ENCODE data around the gene EMC6. TPM values are rescaled to one million over a fixed set of nuclear protein-coding genes. Genes with fewer than 3 reads are reported as not detected.
A peak's percentile ranks its signal among the peaks of the same experiment; 100 is the strongest.

The EMC6 gene
- polyA plus RNA-seq, 1 donor: 20.3 TPM

DNA sequence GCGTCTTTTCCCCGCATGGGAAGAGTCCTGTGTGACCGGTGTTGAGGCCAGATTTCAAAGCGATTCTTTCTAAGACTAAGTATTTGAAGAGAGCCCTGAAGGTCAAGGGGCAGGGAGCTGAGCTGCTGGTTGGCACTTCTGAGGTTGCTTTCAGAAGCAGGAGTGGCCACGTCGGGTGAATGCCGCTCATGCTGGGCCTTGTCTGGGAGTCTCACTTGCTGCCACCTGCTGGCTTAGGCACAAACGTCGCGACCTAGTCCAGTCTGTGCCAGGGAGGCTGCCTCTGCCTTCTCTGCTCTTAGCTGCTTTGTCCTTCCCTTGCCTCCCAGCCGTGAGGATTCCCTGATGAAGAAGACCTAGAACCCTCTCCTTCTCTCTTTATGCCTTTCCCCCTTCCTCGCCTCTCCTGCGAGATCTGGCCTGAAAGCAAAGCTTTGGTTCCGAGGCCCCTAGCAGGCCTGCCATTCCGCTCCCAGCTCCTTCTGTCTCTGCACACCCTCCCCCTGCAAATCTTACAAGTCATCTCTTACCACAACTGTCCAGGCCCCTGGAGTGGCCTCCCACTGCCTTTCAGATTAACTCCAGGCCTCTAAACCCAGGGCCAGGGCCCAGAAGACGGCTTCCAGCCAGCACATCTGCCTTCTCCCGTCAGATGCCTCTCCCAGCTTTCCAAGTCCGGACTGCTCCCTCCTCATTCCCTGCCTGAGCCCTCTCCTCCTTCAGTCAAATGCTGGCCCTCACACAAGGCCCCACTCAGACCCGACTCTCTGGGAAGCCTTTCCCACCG lies 20.6 kb upstream of the EMC6 start:
- no peak for DNase-seq

DNA sequence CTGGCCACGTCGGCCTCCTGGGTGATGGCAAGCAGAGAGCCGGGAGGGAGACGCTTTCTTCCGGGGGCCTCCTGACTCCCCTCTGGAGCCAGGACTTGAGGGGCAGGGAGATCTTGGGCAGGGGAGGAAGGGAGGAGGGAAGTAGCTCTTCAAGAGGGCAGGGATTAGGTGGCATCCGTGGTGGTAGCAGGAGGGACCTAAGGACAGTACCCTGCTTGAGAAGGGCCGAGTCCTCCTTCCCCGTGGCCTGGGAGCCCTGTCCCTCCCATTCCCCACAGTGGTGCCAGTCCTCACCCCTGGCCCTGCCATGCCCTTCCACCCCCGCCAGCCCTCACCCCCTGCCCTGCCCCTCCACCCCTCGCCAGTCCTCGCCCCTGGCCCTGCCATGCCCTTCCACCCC lies 12.8 kb upstream of the EMC6 start:
- no peak for DNase-seq

DNA sequence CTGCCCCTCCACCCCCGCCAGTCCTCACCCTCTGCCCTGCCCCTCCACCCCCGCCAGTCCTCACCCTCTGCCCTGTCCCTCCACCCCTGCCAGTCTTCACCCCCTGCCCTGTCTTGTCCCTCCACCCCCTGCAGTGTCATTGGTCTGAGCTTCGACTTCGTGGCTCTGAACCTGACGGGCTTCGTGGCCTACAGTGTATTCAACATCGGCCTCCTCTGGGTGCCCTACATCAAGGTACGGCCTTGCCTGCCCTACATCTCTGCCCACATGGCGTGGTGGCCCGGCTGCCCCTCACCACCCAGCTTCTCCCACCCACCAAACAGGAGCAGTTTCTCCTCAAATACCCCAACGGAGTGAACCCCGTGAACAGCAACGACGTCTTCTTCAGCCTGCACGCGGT lies 12.3 kb upstream of the EMC6 start:
- no peak for DNase-seq

DNA sequence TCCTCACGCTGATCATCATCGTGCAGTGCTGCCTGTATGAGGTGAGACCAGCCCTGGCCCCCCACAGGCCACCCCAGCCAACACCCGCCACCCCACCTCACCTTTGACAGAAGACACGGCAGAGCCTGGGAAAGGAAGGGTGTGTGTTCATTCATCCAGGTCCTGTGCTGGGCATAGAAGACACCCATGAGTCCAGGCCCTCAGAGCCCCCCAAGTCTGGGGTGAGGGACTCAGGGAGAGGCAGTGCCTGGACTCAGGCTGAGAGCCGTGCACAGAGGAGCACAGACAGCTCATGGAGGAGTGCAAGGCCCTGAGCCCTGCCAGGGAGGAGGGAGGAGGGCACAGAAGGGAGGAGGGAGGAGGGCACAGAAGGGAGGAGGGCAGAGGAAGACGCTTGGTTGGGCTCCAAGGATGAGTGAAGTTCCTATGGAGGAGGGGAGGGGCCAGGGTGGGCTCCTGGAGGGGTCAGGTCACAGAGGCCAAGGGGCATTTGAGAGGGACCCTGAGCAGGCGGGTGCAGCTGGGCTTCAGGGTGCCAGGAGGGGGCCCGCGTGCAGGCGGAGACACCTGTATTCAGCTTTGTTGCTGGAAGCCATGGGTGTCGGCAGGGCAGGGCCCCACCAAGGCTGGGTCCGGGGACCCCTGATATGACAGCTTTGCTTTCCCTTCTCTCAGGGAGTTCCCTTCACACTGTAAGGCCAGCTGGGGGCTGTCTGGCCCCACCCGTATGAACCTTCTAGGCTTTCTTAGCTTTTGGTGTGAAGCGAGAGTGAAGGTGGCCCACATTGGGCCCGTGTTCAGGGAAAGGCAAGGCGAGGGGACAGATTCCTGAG lies 11.6 kb upstream of the EMC6 start:
- no peak for DNase-seq

DNA sequence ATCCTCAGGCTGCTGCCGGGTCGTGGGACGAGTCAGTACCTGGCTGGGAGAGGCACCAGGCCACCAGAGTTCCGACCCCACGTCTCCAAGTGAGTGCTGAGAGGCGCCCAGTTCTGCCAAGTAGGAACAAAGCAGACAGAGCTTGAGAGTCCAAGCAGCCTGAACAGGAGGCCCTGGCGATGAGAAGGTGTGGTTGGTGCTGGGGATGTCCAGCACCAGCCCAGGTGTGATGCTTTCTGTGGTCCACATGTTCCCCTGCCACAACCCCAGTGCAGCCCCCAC lies 11.1 kb upstream of the EMC6 start:
- no peak for DNase-seq

DNA sequence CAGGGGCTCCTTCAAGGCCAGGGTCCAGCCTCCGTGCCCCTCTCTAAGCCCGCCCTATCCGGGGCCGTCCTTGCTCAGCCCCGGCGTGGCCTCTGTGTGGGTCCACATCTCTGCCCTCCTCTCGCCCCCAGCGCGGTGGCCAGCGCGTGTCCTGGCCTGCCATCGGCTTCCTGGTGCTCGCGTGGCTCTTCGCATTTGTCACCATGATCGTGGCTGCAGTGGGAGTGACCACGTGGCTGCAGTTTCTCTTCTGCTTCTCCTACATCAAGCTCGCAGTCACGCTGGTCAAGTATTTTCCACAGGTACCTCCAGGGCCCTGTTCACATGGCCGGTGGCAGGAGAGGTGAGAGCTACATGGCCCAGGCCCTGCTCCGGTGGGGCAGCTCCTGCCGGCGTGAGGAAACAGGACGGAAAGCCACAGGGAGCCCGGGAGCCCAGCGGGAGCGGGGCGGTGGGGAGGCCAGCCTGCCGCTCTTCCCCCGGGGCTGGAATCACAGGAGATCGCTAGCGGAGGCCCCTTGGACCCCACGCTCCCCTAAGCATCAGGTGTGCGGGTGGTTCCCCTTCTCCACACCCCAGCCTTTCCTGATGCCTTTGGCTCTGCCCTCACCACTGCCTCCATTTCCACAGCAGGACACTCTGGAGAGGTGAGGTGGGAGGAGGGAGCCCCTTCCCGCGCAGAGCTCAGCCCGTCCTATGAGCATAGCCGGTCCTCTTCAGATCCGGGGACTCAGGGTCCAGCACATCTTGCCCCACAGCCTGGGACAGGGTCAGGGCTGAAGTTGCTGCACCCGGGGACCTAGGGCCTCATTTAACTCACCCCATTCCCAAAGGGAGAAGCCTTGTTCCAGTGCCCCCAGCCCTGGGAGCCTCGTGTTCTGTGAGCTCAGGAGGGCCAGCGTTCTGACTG lies 10.5 kb upstream of the EMC6 start:
- DNase-seq: no peak

DNA sequence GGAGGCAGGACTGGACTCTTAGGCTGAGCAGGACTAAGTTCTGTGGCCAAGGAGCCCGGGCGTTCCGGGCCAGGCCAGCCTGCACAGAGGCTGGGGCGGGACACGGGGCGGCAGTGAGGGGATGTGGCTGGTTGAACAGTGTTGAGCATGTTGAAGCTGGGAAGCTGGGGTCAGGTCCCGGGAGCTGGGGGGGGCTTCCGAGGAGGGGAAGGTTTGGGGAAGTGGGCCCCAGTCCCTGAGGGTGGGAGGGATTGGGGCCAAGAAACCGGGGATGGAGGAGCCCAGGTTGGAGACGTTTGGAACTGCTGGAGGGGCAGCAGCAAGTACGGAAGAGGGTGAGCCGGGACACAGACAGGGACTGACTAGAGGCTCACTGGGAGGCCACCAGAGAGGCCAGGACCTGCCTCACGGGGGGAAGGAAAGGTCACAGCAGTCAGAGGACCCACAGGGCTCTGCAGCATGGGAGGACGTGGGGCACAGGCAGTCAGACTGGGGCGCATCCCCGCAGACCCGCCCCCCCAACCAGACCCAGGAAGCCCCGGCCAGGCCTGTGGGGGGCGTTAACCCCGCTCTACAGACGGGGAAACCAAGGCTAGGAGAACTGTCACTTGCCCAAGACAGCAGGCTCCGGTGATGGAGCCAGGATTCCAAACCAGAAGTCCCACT lies 9.7 kb upstream of the EMC6 start:
- no peak for DNase-seq

DNA sequence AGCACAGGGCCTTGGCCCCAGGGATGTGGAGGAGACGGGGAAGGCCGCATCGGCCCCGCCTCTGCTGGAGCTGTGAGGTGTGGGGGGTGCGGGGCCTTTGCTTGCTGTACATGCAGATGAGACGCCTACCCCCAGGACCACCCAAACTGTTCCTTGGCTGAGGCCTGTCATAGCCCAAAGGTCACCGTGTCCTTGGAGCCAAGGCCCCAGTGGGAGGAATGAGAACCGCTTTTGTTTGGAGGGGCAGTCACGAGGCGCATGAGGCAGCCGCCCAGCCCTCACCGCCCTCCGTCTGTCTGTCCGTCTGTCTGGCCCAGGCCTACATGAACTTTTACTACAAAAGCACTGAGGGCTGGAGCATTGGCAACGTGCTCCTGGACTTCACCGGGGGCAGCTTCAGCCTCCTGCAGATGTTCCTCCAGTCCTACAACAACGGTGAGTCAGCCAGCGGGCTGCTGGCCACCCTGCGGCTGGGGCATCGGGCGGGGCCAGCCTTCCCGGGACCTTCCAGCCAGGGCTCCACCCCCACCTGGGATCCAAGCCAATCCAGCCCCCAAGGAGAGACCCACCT lies 9.0 kb upstream of the EMC6 start:
- no peak for DNase-seq

DNA sequence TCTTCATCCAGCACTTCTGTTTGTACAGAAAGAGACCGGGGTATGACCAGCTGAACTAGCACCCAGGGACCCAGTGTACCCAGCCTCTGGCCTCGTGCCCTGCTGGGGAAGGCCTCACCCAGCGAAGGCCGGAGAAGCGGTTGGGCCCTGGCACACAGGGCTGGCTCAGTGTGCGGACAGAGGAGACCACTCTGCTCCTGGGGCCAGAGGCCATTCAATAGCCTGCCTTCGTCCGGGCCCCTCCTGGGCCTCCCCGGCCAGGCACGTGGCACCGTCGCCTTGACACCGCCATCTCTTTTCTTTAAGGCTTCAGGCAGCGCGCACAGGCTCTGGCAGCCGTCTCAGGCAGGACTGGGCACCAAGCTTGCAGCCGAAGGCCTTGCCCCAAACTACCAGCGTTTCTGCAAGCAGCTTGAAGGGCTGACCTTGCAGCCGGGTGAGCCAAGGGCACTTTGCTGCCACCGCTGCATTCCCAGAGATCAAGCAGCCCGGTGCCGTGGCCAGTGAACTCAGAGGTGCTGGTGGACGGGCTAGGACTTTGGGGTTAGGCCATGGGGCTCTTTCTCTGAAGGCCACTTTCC lies 8.2 kb upstream of the EMC6 start:
- no peak for DNase-seq

DNA sequence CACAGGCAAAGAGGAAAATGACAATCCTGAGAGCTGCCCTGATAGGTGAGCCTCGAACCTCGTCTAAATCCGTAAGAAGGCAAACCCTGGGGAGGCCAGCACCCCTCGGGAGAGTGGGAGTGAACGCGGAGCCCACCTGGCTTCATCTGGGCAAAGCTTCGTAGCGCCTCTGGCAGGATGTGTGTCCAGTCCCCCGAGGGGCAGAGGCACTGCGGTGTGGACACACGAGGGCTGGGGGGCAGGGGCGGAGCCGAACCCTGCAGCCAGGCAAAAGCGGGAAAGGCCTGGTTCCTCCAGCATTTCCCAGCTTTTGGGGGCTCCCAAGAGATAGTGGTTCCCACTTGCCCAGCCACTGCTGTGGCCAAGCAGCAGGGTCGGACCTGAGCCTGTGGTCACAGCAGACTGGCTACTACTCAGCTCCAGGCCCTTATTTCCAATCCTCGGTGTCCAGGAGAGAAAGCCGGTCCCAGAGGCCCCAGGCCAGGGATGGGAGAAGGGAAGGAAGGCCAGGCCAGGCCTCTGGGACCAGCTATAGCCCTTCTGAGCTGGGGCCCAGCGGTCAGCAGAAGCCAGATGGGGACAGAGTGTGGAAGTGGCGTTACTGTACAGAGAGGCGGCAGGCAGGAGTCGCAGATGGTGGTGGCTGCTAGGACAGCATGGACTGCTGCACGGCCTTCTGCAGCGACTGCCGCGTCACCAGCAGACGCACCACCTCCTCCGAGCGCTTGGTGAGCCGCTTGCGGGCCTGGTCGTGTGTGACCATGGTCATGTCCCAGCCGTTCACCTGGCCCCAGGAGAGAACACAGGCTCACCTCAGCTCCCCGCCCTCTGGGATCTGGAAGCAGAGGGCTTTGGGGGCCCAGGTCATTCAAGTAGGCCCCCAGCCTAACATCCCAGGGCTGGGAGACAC lies 5.3 kb upstream of the EMC6 start:
- no peak for DNase-seq

DNA sequence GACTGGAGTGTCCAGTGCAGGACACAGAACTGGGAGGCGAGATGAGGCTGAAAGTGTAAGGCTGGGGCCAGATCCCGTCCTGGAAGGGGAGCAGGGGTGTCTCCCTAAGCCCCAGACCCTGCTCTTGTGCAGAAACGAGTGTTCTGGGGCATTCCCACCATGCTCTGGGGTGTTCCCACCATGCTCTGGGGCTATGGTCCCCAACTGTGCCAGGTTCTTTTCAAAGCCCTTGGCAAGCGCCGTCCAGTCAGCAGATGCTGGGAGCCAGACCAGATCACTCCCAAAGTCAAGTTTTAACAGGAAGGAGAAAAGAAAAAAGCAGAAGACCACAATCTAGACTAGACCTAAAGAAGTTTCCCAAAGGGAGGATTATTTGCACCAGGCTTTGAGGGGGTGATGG lies 2.8 kb upstream of the EMC6 start:
- no peak for DNase-seq

DNA sequence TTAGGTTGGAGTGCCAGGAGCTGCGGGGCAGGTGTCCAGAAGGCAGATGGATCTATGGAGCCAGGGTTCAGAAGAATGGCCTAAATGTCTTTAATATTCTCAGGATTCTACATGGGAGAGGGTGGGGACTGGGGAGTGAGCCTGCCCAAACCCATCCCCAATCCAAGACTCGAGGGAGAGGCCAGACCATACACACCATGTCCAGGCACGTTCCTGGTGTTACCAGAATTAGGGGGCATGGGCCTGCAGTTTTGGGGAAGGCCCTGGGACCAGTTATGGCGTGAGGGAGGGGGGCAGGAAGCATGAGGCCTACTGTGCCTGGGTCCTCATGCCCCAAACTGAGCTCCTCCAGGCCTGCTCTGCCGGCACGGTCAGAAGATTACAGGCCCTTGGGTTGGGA lies 2.1 kb upstream of the EMC6 start:
- no peak for DNase-seq

DNA sequence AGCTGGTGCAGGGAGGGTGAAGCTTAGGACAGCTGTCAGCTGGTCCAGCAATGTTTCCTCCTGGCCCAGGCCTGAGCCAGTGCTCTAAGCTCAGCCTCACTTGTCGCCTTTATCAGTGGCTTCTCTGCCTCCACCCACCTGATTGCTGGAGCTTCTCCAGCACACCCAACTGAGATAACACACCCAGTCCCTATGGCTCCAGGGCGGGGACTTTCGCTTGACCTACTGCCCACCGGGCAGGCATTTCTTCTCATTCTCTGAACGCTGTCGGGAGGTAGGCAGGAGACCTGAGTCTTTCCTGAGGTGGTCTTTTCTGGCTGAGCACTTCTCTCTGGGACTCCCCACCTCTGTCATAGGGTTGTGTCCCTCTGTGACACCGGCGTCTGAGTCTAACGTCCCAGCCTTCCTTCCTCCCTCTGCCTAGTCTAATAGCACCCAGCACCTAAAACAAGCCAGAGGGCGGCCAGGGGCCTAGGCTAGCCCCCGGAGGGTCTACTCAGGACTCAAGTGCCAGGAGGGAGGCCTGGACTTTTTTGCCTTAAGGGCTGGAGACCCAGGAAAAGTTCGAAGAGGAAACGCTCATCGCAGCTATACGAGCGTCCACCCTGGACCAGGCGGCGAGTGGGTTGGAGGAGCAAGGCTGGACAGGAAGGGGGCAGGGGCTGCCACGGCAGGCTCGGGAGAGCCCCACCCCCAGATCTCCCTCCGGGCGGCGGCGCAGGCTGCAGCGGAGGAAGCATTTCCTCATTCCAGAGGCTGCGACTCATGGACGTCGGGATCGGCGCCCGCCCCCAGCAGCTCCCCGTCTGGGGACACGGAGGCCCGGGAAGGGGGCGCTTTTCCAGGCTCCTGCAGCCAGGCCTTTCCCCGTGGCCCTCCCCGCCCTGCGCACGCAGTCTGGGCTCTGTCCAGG lies 990 bp upstream of the EMC6 start:
- peak; percentile 78 for DNase-seq

DNA sequence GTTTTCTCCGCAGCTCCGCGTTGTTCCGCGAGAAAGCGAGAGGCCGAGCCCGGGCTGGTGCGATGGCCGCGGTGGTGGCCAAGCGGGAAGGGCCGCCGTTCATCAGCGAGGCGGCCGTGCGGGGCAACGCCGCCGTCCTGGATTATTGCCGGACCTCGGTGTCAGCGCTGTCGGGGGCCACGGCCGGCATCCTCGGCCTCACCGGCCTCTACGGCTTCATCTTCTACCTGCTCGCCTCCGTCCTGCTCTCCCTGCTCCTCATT lies 404 bp downstream of the EMC6 start:
- no peak for DNase-seq

DNA sequence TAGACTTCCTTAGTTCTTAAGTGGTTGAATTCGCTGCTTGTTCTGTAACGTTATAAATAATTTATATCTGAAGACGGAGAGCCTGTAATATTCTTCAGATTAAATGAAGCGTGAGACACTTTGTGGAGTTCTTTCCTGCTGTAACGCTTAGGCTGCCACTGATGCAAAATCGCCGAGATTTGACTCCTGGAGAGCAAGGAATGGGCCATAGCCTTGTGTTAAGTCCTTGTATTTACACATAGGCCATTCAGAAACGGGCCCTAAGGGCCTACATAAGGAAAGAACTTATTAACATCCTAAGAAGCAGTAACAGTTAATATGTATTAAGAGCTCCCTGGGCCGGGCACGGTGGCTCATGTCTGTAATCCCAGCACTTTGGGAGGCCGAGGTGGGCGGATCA lies 936 bp downstream of the EMC6 start:
- DNase-seq: no peak

DNA sequence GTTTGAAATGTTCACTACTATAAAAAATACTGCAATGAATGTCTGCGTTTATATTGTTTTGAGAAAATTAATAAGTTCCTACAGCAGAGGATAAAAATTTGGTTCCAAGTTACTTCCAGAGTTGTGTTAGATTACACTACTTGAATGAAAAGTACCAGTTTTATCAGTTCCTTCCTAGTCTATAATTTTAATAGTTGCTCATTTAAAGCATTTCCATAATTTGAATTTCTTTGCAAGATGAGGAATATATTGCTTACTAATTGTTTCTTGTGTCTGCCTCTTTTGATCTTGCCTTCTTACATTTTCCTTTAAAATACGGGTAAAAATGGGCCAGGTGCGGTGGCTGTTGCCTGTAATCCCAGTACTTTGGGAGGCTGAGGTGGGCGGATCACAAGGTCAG lies 4.0 kb downstream of the EMC6 start:
- no peak for DNase-seq

DNA sequence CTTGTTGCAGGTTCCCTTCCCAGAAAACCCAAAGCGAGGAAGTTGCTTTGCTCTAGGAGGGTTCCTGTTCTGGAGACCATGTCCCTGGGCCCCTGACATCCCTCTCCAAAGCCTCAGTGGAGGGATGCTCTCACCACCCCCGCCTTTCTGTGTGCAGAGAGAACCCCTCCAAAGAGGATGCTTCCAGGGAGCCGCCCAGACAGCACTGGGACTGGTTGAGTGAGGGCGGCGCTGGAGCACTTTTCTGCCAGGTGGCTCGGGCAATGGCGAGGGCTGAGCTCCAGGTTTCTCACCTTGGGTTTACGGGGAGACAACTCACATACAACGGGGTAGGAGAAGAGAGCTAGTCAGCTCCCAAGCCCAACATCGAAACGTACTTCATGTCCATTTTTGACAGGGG lies 7.3 kb downstream of the EMC6 start:
- DNase-seq: no peak

DNA sequence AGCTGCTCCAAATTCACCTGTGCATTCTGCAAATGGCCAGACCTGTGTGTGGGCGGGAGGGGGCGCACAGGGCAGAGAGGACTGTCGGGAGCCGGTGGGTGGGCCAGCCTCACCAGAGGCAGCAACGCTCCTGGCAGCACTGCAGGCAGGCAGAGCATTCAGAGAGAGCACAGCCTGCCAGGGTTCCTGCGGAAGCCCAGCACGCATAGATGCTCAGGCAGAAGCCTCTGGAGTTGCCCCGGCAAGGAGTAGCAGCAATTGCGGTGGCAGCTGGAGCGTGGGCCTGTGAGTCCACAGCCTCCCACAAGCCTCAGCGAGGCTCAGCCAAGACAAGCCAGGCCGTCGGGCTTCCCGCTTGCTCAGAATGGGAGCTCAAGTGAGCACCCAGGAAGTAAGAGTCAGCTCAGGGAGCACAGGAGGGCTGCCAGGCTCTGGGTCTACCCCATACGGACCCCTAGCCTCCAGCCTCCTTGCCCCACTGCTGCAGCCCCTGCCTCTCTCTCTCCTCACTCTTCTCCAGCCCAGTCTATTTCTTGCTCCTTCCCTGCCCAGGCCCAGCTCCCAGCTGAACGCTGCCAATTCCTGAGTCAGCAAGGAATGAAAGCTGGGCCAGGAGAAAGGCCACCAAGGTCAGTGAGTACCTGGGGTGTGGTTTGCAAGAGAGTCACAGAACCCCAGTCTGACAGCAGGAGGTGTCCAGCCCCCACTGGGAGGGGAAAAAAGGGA lies 9.6 kb downstream of the EMC6 start:
- DNase-seq: no peak

Data from left kidney (tissue), 2 donors.